Colonic mucosa (tissue), 4 donors: ENCODE data around the gene COX5B. TPM values are rescaled to one million over a fixed set of nuclear protein-coding genes. Genes with fewer than 3 reads are reported as not detected.
"Not testable (repeated sequence)": the region's sequence is repeated elsewhere in the genome, so short reads cannot be mapped to it uniquely, and the experiment has no call there.

ENCODE experiments used
- DNase-seq: peaks from one replicate; pipeline ENCODE4 v3.0.0-alpha.2; 2020
- H3K27ac ChIP-seq: fragments of 200-600 bp; one replicate; pipeline ENCODE4 v1.8.0; 2021
- H3K27me3 ChIP-seq: fragments of 200-600 bp; one replicate; pipeline ENCODE4 v1.8.0; 2021
- H3K36me3 ChIP-seq: fragments of 200-600 bp; one replicate; pipeline ENCODE4 v1.8.0; 2021
- H3K4me1 ChIP-seq: fragments of 200-600 bp; one replicate; pipeline ENCODE4 v1.8.0; 2021; ENCODE audit warnings: mild to moderate bottlenecking
- H3K4me3 ChIP-seq: fragments of 200-600 bp; one replicate; pipeline ENCODE4 v1.8.0; 2021
- H3K9ac ChIP-seq, 2 donors: one replicate each; pipeline ENCODE4 v1.7.0; 2013; ENCODE audit warnings: control low read depth in 2 of 2, low read depth in 2 of 2, low read length in 2 of 2
- H3K9me3 ChIP-seq: fragments of 200-600 bp; one replicate; pipeline ENCODE4 v1.8.0; 2021
- CTCF ChIP-seq: fragments of 200-600 bp; IDR thresholded peaks from one replicate; pipeline ENCODE4 v1.8.0; 2022; ENCODE audit warnings: antibody characterized with exemption, mild to moderate bottlenecking
- intact Hi-C: fragments of 100-400 bp; cut with DNase I; formaldehyde crosslinking; loops from one replicate; pipeline ENCODE4 v1.14.1; 2022
- total RNA-seq, 2 donors: library from RNA; stranded (reverse); fragmentation: NEBNext Ultra II Directional in 1 of 2; extraction: Animal tissue kit (Norgen Biotek cat#: 25700) in 1 of 2; gene quantifications; one replicate each; pipeline ENCODE4 v1.2.1, GENCODE V29; 2021
- donor health status: healthy.
- donor health status: DM: no; HTN: no; CAD: no.
- donor health status: DM: no; HTN: no; CAD: no.

Gene COX5B
- total RNA-seq, 2 donors from 2014 or later: 633 to 720 TPM

DNA sequence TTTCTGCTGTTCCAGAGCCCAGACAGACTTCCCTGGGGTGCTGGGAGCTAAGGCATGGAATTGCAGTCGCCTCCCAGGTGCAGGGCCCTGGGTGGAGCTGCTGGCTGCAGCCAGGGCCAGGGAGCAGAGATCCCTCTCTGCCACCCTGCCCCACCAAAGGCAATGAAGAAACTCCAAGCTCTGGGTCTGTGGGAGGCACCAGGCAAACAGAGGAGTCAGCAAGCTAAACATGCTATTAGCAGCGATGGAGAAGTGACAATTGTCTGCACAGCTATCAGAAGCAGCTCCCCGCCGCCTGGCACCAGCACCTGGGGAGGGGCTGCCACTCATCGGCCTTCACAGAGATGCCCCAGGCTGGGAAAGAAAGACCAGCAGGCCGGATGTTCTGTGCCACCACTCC, 28.0 kb upstream of the COX5B start:
- DNase-seq: no peak
- no peak for TF ChIP-seq CTCF
- intact Hi-C loops: no loop called here
- Histone ChIP-seq H3K4me1 (no peaks in the 10 kb centered on the region), H3K4me3 (no peak overlapping the region), H3K36me3 (no peaks in the 10 kb centered on the region), H3K27ac (no peak overlapping the region), H3K9ac (no peak overlapping the region), H3K27me3 (no peaks in the 10 kb centered on the region), H3K9me3 (no peaks in the 10 kb centered on the region)

- H3K27ac ChIP-seq, DNase-seq, H3K9me3 ChIP-seq, H3K4me3 ChIP-seq, H3K4me1 ChIP-seq, H3K9ac ChIP-seq, H3K36me3 ChIP-seq, H3K27me3 ChIP-seq, intact Hi-C loops: not testable (repeated sequence)
Observed at GRCh38 chr2:97618939-97619827, 26.7 kb upstream of the COX5B start.

DNA sequence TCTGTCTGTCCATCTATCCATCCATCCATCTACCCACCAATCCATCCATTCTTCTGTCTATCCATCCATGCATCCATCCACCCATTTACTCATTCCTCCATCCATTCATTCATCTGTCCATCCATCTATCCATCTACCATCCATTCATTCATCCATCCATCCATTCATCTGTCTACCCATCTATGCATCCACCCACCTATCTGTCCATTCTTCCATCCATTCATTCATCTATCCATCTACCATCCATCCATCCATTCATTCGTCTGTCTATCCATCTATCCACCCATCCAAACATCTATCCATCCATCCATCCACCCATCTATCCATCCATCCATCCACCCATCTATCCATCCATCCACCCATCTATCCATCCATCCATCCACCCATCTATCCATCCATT, 25.4 kb upstream of the COX5B start:
- H3K4me3 ChIP-seq, H3K36me3 ChIP-seq, H3K27ac ChIP-seq, H3K27me3 ChIP-seq, H3K9ac ChIP-seq, H3K9me3 ChIP-seq, DNase-seq, H3K4me1 ChIP-seq, intact Hi-C loops: not testable (repeated sequence)

DNA sequence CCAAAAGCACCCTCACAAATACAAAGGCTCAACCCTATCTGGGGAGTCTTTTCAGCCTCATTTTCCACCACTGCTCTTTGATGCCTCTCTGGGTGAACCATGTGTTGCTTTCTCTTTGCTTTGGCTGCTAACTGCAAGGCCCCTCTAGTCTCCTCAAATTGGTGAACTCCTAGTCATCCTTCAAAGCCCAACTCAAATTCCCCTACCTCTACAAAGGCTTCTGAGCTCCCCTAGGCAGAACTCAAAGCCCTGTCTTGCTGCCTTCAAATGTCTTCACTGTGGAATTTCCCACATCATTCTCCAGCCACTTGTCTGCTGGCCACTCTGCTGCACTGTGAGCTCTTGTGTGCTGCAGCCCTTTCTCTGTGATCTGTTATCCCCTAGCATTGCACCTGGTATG, 22.9 kb upstream of the COX5B start:
- H3K4me3 ChIP-seq, DNase-seq, H3K27ac ChIP-seq, H3K9me3 ChIP-seq, H3K27me3 ChIP-seq, H3K36me3 ChIP-seq, H3K9ac ChIP-seq, intact Hi-C loops, H3K4me1 ChIP-seq: not testable (repeated sequence)

DNA sequence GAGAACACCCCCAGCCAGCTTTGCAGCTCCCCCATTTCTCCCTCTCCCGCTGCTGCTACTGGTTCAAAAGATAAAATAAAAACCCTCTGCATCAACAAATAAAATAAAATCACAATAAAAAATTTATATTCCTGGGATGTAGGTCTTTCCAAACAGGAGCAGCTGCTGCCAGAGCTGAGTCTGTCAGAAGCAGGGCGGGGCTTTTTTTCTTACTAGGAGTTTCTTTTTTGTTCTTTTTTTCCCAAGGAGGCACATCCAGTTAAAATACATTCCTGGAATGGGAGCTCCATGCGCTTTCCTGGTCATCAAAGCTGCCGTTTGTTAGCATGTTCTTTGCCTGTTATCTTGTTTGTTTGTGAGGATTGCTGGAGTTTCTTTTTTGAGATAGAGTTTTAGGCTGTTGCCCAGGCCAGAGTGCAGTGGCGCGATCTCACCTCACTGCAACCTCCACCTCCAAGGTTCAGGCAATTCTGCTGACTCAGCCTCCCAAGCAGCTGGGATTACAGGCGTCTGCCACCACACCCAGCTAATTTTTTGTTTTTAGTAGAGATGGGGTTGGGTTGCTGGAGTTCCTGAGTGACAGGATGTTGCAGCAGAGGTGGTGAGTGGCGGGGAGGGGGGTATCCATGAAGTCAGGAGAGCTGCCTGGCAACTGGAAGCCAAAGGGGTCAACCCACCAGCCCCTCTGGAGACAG, 20.4 kb upstream of the COX5B start:
- H3K27ac ChIP-seq, H3K9ac ChIP-seq, intact Hi-C loops, H3K27me3 ChIP-seq, H3K9me3 ChIP-seq, H3K4me3 ChIP-seq, DNase-seq, H3K36me3 ChIP-seq, H3K4me1 ChIP-seq: not testable (repeated sequence)

DNA sequence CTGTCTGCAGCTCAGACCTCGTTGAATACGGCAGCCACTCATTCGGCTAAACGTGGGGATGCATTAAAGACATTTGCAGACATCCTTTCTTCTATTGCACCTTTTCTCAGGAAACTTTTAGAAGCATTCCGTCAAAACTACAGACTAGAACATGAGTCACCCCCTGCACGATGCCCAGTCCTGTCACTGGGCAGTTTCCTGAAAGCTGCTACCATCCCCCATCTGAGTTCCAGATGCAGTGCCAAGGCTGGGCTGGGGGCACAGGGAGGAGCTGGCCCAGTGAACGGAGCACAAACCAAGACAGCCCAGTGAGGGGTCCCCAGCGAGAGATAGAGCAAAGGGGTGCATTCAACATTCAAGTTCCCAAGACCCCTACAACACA, 19.8 kb upstream of the COX5B start:
- H3K36me3 ChIP-seq, H3K9ac ChIP-seq, intact Hi-C loops, DNase-seq, H3K4me3 ChIP-seq, H3K27ac ChIP-seq, H3K9me3 ChIP-seq, H3K27me3 ChIP-seq, H3K4me1 ChIP-seq: not testable (repeated sequence)

- no peak for TF ChIP-seq CTCF
- Histone ChIP-seq H3K27ac (no peak overlapping the region), H3K9me3 (no peaks in the 10 kb centered on the region), H3K4me3 (no peak overlapping the region), H3K36me3 (no peaks in the 10 kb centered on the region), H3K4me1 (peaks cover 6% of the 10 kb centered on the region), H3K9ac (no peak overlapping the region), H3K27me3 (no peaks in the 10 kb centered on the region)
- intact Hi-C loops: loop anchor here (2.0 kb wide), 1 partner anchor 19 kb away; no protein-coding TSS in a partner anchor
- no peak for DNase-seq
Observed at GRCh38 chr2:97644023-97644717, 1.7 kb upstream of the COX5B start.
